T-helper 2 cell treated with Interferon-gamma antibody and Interleukin-4, amounts not matched to agents 5 μg/mL and 100 μg/mL, for 36 hours (primary cell): ENCODE data around the gene CNOT11.

Experiments
- DNase-seq: peaks from one replicate; pipeline ENCODE4 v3.0.0; 2021; ENCODE audit warnings: low spot score
- H3K27ac Mint-ChIP-seq: one replicate; pipeline ENCODE4 v1.8.0; 2021; ENCODE audit warnings: mild to moderate bottlenecking, mixed read lengths
- H3K27me3 Mint-ChIP-seq: one replicate; pipeline ENCODE4 v1.8.0; 2021; ENCODE audit warnings: low read depth, mixed read lengths
- H3K36me3 Mint-ChIP-seq: one replicate; pipeline ENCODE4 v1.8.0; 2021; ENCODE audit warnings: low read depth, mixed read lengths
- H3K4me1 Mint-ChIP-seq: one replicate; pipeline ENCODE4 v1.8.0; 2021; ENCODE audit warnings: low read depth, mixed read lengths
- H3K4me3 Mint-ChIP-seq: one replicate; pipeline ENCODE4 v1.8.0; 2022; ENCODE audit warnings: mild to moderate bottlenecking, moderate library complexity, mixed read lengths
- H3K9me3 Mint-ChIP-seq: one replicate; pipeline ENCODE4 v1.8.0; 2021; ENCODE audit warnings: mixed read lengths

CNOT11 gene

GRCh38 chr2:101253703-101254450 is 1.2 kb downstream of the CNOT11 start:
- H3K27ac Mint-ChIP-seq: peak overlapping the region; percentile 98
- peaks cover 35% of the 10 kb centered on the region for H3K4me1 Mint-ChIP-seq
- H3K36me3 Mint-ChIP-seq: peaks cover 30% of the 10 kb centered on the region
- peak overlapping the region; percentile 98 for H3K4me3 Mint-ChIP-seq
- H3K9me3 Mint-ChIP-seq: no peaks in the 10 kb centered on the region
- H3K27me3 Mint-ChIP-seq: no peaks in the 10 kb centered on the region
- DNase-seq: peak; percentile 10

- Mint-ChIP-seq H3K4me3 (peak overlapping the region; percentile 9), H3K4me1 (peaks cover 38% of the 10 kb centered on the region), H3K27ac (no peak overlapping the region), H3K9me3 (no peaks in the 10 kb centered on the region), H3K36me3 (peaks cover 43% of the 10 kb centered on the region), H3K27me3 (no peaks in the 10 kb centered on the region)
- no peak for DNase-seq
Measured at GRCh38 chr2:101255501-101255900, 2.8 kb downstream of the CNOT11 start.

GRCh38 chr2:101256316-101256715 is 3.6 kb downstream of the CNOT11 start:
- Mint-ChIP-seq H3K36me3 (peaks cover 45% of the 10 kb centered on the region), H3K27me3 (no peaks in the 10 kb centered on the region), H3K4me3 (peak overlapping the region; percentile 46), H3K9me3 (no peaks in the 10 kb centered on the region), H3K4me1 (peaks cover 41% of the 10 kb centered on the region), H3K27ac (peak overlapping the region; percentile 72)
- DNase-seq: no peak

DNA sequence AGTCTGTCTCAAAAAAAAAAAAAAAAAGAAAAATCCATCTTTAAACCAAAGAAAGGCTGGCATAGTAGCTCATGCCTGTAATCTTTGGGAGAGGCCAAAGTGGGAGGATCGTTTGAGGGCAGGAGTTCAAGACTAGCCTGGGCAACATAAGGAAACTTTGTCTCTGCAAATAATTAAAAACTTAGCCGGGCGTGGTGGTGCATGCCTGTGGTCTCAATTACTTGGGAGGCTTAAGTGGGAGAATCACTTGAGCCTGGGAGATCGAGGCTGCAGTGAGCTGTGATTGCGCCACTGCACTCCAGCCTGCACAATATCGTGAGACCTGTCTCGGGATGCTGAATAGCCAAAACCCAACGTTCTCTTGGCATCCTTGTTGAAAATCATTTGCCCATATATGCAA is 6.1 kb downstream of the CNOT11 start:
- no peak overlapping the region for H3K27ac Mint-ChIP-seq
- H3K27me3 Mint-ChIP-seq: no peaks in the 10 kb centered on the region
- H3K4me1 Mint-ChIP-seq: peaks cover 42% of the 10 kb centered on the region
- H3K9me3 Mint-ChIP-seq: no peaks in the 10 kb centered on the region
- no peak for DNase-seq
- peaks cover 50% of the 10 kb centered on the region for H3K36me3 Mint-ChIP-seq
- H3K4me3 Mint-ChIP-seq: no peak overlapping the region

- no peak overlapping the region for H3K27ac Mint-ChIP-seq
- no peaks in the 10 kb centered on the region for H3K27me3 Mint-ChIP-seq
- H3K4me3 Mint-ChIP-seq: no peak overlapping the region
- H3K36me3 Mint-ChIP-seq: peaks cover 57% of the 10 kb centered on the region
- DNase-seq: no peak
- H3K9me3 Mint-ChIP-seq: no peaks in the 10 kb centered on the region
- H3K4me1 Mint-ChIP-seq: peaks cover 32% of the 10 kb centered on the region
Measured at GRCh38 chr2:101262142-101262541, 9.5 kb downstream of the CNOT11 start.

DNA sequence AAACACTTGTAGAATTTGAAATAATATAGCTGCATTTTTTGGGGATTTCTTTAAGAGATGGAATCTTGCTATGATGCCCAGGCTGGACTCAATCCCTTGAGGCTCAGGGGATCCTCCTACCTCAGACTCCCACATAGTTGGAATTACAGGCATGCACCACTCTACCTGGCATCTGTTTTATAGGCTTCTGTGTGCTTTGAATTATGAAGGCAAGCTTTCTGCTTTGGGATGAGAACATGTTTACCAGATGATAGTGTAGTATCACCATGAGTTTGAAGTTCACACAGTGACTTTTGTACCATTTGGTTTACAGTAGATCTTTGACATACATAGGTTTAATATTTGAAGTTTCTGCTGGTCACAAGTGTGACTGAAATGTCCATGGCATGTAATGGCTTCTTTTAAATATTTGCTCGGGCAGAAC is 10.7 kb downstream of the CNOT11 start:
- Mint-ChIP-seq H3K27me3 (no peaks in the 10 kb centered on the region), H3K36me3 (peaks cover 59% of the 10 kb centered on the region), H3K4me1 (peaks cover 38% of the 10 kb centered on the region), H3K27ac (peak overlapping the region; percentile 34), H3K9me3 (no peaks in the 10 kb centered on the region), H3K4me3 (no peak overlapping the region)
- DNase-seq: no peak

DNA sequence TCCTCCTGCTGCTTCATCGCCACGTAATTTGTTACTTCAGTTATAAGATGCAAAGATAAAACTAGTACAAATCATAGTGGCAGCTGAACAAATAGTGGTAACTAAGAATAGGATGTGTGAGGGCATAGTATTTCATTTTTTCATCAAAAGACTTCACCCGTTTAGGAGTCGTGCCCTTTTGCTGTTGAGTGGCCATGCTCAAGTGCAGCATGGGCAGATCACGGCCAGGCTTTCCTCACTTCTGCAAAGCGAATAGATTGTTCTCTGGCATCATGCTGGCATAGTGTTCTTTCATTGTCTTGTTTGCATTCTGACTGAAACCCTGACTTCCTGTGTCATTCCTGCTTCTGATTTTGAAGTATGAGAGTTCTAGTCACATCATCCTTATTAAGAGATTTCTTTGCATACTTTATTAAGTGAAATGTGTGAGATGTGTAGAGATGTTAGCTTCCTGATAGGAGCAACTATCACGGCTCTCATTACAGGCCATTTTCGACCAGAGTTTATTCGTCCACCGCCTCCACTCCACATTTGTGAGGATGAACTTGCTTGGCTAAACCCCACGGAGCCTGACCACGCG is 11.8 kb downstream of the CNOT11 start:
- H3K4me1 Mint-ChIP-seq: peaks cover 38% of the 10 kb centered on the region
- peak overlapping the region; percentile 2 for H3K27ac Mint-ChIP-seq
- H3K36me3 Mint-ChIP-seq: peaks cover 57% of the 10 kb centered on the region
- no peak overlapping the region for H3K4me3 Mint-ChIP-seq
- H3K27me3 Mint-ChIP-seq: no peaks in the 10 kb centered on the region
- H3K9me3 Mint-ChIP-seq: no peaks in the 10 kb centered on the region
- no peak for DNase-seq

DNA sequence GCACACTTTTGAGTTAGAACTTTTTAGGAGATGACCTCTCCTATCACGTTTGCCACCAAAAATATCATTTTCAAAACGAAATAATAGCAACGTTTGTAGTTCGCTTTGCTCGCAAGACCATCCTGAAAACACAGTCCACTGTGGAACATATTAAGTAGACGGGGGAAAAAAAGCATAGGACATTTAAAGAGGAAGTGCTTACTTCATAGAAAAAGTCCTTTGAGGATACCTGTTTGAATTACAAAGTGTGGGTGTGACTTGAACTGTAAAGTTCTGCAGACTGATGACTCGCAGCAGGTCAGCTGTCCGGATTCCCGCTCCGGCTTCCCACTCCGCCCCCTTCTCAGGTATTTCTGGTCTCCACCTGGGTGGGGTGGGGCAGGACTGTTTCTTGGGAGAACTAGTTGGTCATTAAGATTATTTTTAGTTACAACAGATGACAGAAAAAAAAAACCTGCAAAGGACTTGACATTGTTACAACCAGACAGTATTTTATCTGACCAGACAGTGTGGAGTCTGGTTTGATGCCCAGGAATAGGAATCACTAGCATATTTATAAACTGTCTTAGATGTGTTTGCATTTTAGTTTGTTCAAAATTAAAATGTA is 13.3 kb downstream of the CNOT11 start:
- DNase-seq: no peak
- no peak overlapping the region for H3K27ac Mint-ChIP-seq
- no peaks in the 10 kb centered on the region for H3K9me3 Mint-ChIP-seq
- H3K36me3 Mint-ChIP-seq: peaks cover 65% of the 10 kb centered on the region
- H3K4me3 Mint-ChIP-seq: no peak overlapping the region
- H3K4me1 Mint-ChIP-seq: peaks cover 43% of the 10 kb centered on the region
- H3K27me3 Mint-ChIP-seq: no peaks in the 10 kb centered on the region

DNA sequence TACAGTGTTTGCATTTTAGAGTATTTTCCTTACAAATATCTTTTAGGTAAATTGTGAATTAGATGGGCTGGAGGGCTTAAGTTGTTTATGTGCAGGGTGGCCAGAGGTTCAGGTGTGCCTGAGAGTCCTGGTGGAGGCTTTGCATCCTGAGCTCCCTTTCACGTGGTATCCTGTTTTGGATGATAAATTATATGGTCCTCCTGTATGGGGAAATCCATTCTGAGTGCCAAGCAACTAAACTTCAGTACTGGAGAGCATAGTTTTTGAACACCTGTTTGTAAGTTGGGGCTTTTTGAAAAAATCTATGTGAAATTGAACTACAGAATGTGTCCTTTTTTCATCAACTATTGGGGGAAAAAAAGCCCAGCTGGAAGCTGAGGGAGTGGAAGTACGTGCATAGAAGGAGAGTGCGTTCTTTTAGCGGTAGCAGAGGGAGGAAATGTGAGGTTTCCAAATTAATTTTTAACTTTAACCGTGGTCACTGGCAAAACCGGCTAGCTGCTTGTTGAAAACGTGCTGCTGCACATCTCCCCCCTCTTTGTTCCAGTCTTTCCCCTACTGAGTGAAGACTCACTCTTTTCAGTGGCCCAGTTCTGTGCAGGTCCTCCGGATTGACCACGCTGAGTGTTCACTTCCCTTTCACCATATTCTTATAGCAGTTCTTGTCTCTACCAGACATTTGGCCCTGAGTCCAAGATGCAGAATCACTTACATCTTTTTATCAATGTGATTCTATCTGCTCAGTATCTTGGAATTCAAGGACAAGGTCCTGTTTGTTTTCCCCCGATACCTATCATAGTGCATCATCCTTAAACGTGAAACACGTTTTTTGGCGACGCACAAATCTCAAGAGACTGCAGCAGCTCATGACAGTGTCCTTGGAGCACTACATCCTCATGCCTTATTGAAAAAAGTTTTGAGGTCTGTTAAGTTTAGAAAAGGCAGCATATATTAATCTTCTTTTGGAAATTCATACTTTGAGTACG is 15.3 kb downstream of the CNOT11 start:
- no peaks in the 10 kb centered on the region for H3K27me3 Mint-ChIP-seq
- peaks cover 76% of the 10 kb centered on the region for H3K36me3 Mint-ChIP-seq
- H3K4me3 Mint-ChIP-seq: no peak overlapping the region
- peak overlapping the region; percentile 50 for H3K27ac Mint-ChIP-seq
- peaks cover 49% of the 10 kb centered on the region for H3K4me1 Mint-ChIP-seq
- no peak for DNase-seq
- H3K9me3 Mint-ChIP-seq: no peaks in the 10 kb centered on the region

GRCh38 chr2:101270700-101271259 is 18.1 kb downstream of the CNOT11 start:
- H3K4me3 Mint-ChIP-seq: no peak overlapping the region
- no peaks in the 10 kb centered on the region for H3K9me3 Mint-ChIP-seq
- H3K4me1 Mint-ChIP-seq: peaks cover 49% of the 10 kb centered on the region
- no peak for DNase-seq
- peaks cover 74% of the 10 kb centered on the region for H3K36me3 Mint-ChIP-seq
- peak overlapping the region; percentile 62 for H3K27ac Mint-ChIP-seq
- no peaks in the 10 kb centered on the region for H3K27me3 Mint-ChIP-seq

DNA sequence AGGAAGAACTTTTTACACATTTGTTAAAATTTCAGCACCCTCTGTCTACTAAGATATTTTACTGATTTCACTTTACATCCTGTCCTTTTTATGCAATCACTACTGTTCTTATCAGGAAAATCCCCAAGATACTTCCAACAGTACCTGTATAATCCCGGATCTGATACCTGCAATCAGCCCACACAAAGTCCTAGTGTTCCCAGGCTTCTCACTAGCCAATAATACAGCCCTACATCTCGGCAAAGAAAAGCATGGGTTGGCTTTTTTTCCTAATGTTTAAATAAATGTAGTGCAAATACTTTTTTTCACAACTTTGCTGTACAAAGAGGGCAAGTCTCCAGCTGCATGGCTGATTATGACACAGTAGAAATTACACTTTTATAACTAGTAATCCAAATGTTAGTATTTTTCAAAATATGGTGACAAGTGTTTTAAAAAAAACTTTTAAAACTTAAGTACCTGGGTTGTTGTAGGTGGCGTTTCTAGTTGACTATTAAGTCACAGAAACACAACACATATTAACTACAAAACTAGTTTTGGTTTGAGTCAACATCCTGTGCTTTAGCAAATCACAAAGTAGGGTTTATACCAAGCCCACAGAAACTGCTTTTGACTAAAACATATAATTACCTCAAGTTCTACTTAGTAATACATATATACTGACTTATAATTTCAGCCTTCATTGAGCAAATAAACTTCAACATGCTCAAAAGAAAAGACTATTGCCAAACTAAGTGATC is 19.5 kb downstream of the CNOT11 start:
- peaks cover 72% of the 10 kb centered on the region for H3K36me3 Mint-ChIP-seq
- peak overlapping the region; percentile 75 for H3K27ac Mint-ChIP-seq
- H3K9me3 Mint-ChIP-seq: no peaks in the 10 kb centered on the region
- H3K4me3 Mint-ChIP-seq: peak overlapping the region; percentile 63
- no peaks in the 10 kb centered on the region for H3K27me3 Mint-ChIP-seq
- peaks cover 45% of the 10 kb centered on the region for H3K4me1 Mint-ChIP-seq
- no peak for DNase-seq

- no peaks in the 10 kb centered on the region for H3K27me3 Mint-ChIP-seq
- H3K4me3 Mint-ChIP-seq: peak overlapping the region; percentile 59
- H3K9me3 Mint-ChIP-seq: no peaks in the 10 kb centered on the region
- peaks cover 39% of the 10 kb centered on the region for H3K4me1 Mint-ChIP-seq
- no peak for DNase-seq
- peaks cover 72% of the 10 kb centered on the region for H3K36me3 Mint-ChIP-seq
- peak overlapping the region; percentile 75 for H3K27ac Mint-ChIP-seq
Measured at GRCh38 chr2:101273056-101273455, 20.4 kb downstream of the CNOT11 start.

DNA sequence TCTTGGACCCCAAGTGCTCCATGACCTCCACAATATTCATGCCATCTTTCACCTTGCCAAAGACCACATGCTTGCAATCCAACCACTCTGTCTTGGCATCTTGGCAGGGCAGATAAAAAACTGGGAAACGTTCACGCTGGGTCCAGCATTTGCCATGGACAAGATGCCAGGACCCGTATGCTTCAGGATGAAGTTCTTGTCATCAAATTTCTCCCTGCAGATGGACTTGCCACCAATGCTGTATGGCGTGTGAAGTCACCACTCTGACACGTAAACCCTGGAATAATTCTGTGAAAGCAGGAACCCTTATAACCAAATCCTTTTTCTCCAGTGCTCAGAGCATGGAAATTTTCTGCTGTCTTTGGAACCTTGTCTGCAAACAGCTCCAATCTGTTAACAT is 21.5 kb downstream of the CNOT11 start:
- Mint-ChIP-seq H3K27me3 (no peaks in the 10 kb centered on the region), H3K4me1 (peaks cover 35% of the 10 kb centered on the region), H3K9me3 (no peaks in the 10 kb centered on the region), H3K36me3 (peaks cover 70% of the 10 kb centered on the region), H3K27ac (no peak overlapping the region), H3K4me3 (peak overlapping the region; percentile 3)
- no peak for DNase-seq
